CD4-positive, alpha-beta T cell treated with Interleukin-17A for 1 hour (primary cell): Measurements from ENCODE around the gene OPRM1.
A peak's percentile ranks its signal among the peaks of the same experiment; 100 is the strongest.

Source experiments
- DNase-seq: peaks from one replicate; pipeline ENCODE4 v3.0.0-alpha.2; 2020

The OPRM1 gene

DNA sequence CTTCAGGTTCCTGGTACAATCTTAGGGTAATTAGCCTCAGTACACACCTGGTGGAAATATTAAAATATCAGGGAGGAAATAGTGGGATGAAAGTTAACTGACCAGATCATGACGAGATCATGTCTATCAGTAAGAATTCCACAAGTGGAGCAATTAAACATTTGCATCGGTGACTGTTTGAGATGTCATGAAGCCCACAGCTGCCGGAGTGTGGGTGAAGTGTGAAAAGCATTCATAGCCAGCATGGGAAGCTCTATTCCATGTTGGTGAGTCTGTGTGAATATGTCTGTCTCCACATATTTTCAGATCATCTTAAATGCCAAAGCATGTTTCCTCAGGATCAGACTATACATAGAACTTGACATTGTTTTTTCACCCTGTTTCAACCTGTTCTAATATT is 174.7 kb downstream of the OPRM1 start:
- DNase-seq: no peak

DNA sequence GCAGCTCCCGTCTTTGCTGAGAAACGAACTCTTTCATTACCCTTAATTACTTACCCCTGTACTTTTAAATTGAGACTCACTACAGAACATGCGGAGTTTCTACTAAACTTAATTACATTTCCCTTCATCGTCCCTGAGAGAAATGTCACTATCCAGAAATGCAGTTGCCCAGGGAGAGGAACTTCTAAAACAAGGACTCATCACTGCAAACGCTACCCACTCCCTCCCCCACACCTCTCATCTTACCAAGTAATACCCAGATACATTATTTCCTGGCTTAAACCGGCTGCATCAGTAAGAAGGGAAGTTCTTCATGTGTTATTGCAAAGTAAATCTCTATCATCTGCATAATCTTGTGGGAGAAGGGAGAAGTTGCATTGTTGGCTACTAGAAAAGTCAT is 179.3 kb downstream of the OPRM1 start:
- no peak for DNase-seq

DNA sequence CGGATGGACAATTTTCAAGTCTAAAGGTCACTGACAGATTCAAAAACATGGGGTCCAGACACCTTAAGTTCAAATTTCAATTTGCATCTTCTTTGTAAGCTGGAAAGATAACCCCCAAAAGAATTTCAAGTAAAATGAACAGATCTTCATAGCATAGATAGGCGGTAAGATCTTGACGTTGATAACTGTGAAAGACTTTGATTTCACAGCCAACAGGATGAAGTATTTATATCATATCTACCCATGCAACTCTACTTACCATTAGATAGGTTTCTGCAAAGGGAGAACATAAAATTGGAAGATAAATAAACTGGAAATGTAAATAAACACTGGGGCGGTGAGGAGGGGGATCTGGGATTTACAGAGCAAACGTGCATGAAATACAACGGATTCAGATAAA is 179.7 kb downstream of the OPRM1 start:
- no peak for DNase-seq

DNA sequence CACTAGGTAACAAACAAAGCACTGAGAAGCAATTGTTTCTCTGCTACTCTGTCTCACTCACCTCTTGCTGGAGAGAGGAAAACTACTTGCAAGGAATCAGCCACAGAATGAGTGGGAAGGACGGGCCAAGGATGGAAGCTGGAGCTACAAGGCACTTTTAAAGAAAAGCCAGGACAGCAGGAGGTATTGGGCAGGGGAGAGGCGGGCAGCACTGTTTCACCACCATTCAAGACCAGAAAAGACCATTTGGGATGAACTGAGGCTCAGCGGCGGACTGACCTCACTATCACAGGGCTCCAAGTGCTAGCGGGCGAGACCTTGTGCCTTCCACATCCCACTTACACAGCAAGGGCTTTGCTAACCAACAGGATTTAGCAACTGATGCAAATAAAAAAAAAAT is 180.2 kb downstream of the OPRM1 start:
- DNase-seq: no peak

DNA sequence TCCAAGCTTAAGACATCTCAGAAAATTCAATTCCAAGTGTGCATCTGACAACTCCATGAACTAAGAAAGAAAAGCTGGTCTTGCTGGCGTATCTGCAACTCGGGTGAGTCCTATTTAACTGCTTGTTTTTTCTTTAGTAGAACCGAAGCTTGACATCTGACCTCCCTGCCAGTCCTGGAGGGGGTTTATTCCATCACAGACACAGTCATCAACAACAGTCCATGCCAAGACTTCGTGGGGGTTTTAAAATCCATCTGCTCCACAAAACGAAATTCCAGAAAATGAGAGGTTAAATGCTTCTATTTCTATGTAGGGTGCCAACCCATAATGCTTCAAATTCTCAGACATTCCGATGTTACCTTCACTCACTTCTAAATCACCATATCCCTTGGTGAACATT is 183.7 kb downstream of the OPRM1 start:
- no peak for DNase-seq

DNA sequence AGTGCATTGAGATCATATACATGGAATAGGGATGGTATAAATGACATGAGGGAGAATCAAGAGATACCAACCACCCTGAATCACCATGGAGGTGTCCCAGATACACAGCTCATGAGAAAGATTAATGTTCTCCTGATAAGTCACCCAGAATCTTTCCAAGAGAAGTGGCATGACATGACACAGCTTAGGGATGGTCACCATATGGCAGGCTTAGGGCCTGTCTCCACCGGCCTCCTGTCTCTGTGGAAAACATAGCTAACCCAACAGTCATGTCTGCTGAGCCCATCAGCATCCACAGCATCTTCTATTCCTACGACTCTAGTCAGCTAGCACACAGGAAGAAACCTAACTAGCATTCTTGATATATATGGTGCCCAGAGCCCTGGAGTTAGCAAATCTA is 184.3 kb downstream of the OPRM1 start:
- DNase-seq: no peak

DNA sequence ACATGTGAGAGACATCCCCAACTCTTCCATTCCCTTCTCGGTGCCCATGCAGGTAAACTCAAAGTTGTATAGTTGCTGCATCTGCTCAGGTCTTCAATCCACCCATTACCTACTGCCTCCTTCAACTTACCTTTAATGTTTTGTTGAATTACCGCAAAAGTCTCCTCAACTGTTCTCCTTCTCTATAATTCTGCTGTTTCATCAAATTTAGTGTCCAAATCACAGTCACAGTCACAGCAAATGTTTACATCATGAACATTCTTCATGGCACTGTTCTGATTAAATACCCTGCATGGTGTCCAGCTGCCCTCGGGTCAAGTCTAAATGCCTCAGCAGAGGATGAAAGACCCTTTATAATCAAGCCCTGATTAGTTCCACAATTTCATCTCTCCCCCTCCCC is 187.4 kb downstream of the OPRM1 start:
- DNase-seq: no peak

DNA sequence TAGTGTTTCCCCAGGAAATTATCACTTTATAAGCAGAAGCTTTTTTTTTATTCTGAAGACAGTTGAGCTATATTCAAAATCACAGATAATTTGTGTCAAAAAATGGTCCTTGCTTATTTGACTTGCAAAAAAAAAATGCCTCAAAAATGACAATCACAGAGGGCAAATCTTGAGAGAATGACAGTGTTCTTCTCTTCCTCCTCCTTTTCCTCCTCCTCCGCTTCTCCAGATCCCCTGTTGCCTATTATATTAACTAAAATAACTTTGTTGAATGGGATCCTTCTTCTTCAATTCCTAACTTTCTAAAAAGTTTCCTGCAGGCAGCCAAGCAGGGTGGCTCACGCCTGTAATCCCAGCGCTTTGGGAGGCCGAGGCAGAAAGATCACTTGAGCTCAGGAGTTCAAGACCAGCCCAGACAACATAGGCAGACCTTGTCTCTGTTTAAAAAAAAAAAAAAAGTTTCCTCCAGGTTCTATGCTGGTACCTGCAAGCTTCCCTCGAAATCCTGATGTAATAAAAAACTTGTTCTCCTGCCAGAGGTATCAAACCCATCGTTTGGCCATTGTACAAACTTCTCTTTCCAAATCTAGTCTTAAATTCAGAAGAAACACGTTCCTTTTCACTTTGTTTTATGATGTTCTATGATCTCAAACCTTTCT is 189.0 kb downstream of the OPRM1 start:
- DNase-seq: no peak

DNA sequence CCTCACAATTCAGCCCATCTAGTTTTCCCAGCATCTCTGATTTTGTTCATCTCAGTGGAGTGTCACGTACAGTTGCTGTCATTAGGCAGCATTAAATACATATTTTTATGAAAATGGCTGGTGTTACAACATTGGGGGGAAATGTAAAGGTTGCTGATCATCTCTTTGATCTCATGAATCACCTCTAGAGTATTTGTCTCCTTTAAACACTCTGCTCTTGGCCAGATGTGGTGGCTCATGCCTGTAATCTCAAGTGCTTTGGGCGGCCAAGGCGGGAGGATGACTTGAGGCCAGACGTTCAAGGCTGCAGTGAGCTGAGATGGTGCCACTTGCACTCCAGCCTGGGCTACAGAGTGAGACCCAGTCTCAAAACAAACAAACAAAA is 189.5 kb downstream of the OPRM1 start:
- no peak for DNase-seq

DNA sequence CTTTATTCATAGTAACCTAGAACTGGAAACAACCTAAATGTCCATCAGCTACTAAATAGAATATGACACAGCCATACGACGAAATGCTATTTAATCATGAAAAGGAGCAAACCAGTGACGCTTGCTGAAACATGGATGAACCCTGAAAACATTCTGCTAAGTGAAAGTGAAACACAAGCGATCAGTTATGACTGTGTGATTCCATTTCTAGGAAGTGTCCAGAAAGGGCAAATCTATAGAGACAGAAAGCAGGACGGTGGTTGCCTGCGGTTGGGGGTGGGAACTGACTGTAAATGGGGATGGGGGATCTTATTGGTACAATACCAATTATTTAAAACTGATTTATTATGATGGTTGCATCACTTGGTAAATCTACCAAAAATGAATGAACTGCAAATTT is 190.7 kb downstream of the OPRM1 start:
- DNase-seq: peak; percentile 68

DNA sequence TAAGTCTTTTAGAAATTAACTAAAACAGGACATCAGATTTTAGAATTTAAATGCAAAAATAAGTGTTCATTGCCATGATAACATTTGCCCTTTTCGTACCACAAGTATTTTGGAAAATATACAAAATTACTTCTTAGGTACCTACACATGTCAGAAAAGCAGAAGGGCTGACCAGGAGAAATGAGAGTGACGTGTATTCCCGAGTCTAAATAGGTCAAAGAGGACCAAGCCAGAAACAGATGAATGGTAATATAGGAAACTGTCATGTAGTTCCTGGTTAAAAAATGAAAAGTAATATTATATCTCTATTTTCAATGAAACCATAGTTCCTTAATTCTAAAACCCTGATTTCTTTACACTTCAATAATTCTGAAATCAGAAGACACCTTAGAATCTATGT is 191.4 kb downstream of the OPRM1 start:
- no peak for DNase-seq

DNA sequence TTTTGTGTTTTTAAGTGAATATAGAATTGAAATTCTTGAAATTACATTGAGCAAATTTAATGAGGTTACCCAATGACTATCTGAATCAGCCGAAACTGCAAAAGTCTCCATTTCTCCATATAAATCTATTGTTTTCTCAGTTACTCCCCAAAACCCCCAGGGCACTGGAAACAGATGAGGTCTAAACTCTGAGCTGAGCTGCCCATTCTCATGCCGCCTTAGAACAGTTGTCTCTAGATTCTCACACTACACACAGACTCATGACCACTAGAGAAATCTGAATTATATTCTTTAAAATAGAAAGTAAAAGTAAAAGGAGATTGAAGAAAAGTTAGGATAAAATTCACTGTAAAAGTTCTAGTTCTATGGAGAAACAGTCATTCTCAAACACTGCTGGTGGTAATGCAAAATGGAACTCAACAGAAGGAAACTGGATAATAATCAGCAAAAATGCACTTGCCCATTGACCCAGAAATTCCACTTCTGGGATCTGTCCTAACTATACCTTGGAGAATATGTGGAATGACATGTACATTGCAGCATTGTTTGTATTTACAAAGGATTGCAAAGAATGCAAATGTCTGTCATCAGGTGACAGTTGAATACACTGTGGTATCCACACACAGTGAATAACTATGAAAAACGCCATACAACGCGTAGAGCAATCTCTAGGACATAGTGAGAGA is 192.0 kb downstream of the OPRM1 start:
- DNase-seq: peak; percentile 30

DNA sequence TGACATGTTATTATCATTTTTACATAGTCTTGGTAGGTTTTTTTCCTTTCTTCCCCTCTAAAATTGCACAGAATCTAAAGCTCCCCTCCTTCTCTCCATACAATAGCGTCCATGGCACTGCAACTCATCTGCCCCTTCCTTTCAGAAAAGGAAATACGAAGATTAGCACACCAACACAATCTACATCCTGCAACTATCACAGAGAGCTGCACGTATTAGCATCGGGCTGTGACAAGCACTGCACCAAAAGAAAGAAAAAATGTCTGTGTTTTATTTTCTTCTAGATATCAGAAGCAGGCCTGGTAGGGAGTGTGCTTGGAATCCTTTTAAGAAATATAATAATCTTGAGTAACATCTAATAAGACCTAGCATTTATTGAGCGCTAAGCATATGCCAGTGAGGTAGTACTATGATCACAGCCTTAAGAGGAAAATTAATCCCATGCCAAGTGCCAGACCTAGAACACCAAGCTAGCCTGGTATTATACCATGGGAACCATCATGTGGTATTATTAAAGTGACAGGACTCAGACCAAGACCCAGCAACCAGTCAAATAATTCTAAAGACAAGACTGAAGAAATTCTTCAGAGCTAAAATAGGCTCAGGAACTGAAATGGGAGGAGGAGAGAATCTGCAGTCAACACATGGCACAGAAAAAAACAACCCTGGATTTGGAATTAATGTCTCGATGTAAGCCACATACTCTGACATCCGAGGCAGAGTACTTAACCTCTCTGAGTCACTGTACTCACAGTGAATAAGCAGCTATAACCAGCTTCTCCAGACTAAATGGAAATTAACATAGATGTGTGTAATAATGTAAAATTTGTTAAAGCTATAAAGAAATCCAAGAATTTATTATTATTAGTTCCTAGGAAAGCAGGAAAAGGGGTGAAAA is 193.2 kb downstream of the OPRM1 start:
- DNase-seq: peak; percentile 43

DNA sequence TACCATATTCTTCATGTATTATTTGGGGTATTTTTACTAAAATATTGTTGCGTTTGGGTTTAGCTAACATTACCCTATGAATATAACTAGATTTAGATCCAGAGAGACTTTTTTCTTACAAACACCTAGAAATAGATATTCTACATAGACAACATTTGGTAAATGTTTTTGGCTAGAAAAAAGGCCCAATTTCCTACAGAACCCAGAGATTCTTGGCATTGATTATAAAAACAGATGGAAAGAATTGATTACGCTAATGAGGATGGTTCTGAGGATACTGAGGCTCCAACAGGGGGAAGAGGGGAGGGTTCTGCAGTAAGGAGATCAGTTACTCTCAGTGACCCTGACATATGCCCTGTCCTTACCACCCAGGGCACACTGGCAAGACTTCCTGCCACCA is 194.3 kb downstream of the OPRM1 start:
- DNase-seq: no peak

DNA sequence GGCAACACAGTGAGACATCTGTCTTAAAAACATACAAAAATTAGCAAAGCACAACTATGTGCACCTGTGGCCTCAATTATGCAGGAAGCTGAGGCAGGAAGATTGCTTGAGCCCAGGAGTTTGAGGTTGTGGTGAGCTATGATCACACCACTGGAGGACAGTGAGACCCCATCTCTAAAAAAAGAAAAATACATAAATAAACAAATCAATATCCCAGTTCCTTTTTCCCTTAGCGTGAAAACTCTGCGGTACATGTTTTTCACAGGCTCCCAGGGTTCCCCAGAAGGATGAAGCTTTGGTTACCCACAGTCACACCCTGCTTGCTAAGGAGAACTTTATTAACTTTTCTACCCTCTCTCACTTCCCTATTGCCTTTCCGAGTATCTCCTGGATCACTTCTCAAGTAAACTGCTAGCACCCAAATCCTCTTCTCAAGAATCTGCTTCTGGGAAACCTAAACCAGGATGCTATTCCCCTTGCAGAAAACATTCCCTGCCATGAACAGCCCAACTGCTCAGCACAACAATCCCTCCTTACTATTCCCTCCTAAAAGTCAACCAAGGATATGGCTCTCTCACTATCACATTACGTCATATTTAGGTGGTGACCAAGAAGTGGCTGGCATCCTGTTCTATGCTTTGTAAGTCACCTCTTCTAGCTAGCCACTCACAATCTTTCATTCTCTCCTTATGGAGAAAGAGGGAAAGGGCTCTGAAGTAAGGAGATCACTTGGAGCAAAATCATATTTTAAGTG is 195.2 kb downstream of the OPRM1 start:
- DNase-seq: no peak

DNA sequence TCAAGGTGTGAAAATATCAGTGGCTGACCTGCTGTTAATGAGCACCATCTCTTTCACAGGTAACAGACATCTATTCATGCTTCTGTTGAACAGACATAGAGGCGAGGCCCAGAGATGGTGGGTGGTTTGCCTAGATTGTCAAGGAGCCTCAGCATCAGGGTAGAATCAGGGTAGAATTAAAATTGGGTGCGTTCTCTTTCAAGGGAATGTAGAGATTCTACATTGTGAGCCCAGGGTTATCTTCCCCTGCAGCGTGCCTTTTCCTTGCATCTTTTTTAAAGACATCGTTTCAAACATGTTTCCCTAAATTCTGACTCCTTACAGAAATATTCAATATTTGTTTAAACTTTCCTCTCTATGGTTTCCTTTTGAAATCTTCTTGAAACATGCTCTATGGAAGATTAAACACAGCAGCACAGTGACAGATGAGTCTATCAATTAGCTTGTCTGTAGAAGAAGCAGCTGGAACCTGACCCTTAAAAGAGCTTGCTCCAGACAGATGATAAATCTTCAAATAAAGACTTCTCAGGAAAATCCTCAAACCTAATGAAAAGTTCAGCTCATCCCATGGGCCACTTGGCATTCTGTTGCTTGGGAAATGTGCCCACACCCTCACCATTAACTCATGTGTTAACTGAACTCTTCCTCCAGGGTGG is 197.7 kb downstream of the OPRM1 start:
- DNase-seq: no peak

DNA sequence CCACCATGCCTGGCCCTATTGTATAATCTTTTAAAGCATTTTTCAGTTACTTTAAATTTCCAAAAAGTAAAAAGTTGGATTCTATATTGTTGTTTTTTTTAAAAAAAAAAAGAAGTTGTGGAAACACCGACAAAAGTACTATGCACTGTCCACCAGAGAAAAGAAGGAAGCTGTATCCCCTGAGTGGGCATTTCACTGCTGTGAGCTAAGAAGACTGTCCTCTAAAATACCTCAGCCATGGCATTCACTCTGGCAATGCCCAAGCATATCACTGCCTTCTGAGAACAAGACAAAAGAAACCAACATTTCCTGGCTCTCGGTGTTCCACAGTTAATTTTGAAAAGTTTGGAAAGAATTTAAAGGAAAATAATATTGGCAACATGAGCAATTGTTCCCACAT is 199.8 kb downstream of the OPRM1 start:
- DNase-seq: no peak

DNA sequence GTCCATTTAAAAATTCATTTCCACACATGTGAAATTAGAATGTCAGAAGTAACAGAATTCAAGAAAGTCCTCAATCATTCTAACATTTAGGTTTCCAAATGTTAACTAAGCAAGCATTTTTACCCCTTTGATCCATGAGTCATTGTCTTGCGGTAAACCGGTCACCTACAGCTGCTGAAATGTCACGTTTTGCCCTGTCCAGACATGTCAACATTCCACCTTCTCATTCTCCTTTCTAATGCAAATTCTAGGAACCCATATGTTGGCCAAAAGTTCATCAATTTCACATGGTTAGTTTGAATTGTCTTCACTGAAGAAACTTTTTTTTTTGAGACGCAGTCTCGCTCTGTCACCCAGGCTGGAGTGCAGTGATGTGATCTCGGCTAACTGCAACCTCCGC is 200.4 kb downstream of the OPRM1 start:
- peak; percentile 36 for DNase-seq

DNA sequence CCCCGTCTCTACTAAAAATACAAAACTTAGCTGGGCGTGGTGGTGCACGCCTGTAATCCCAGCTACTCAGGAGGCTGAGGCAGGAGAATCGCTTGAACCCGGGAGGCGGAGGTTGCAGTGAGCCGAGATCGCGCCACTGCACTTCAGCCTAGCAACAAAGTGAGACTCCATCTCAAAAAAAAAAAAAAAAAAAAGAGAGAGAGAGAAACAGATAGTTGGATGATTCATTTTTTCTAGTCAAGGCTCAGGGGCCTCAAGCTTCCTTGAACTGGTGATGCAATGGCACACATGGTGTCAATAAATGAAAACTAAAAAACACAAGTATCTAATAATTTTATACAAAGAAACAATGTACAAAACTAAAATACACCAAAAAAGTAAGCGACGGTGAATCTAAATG is 202.0 kb downstream of the OPRM1 start:
- DNase-seq: peak; percentile 39

DNA sequence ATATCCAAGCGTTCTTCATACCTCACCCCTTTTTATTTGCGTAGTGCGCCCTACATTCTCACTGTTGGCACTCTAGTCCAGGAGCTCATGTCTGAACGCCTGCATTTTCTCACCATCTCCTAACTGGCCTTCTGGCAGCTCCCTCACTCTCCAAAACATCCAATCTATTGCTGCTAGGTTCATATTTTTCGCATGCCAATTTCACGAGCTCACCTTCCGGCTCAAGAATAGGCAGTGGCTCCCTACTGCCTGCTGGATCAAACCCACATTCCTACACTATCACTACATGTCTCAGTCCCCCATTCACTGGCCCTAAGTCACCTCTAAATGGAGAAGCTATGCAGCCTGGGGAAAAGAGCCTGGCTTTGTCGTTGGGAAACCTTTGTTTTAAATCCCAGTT is 202.5 kb downstream of the OPRM1 start:
- no peak for DNase-seq

DNA sequence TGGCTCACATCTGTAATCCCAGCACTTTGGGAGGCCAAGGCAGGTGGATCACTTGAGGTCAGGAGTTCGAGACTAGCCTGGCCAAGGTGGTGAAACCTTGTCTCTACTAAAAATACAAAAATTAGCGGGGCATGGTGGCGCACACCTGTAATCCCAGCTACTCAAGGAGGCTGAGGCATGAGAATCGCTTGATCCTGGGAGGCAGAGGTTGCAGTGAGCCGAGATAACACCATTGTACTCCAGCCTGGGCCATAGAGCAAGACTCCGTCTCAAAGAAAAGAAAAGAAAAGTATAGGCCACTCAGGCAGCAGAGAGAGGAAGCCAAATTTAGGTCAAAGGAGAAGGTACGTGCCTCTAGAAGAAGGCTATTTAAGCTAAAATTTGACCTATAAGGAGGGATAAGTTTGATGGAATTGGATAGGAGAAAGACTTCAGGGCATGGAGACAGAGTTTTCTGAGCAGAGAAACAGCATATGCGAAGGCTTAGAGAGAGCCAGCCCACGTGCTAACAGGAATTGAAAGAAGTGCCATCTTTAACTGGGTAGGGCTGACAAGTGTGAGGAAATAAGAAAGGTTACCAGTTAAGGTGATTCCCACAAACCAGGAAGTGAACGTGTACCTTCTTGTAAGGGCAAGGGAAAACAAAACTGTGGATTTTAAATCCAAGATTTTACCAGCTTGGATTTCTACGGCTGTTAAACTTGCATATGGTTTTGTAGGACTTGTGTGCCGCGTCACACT is 203.7 kb downstream of the OPRM1 start:
- DNase-seq: no peak
